PC-3 (cell line): ENCODE results near the gene SMPDL3A. TPM values are rescaled to one million over a fixed set of nuclear protein-coding genes. Genes with fewer than 3 reads are reported as not detected.

Experiments used
- ATAC-seq: fragments of 200-7000 bp; cut with Tn5 transposase; 2 replicates; pipeline ENCODE4 v1.9.1; 2020; ENCODE audit warnings: mild to moderate bottlenecking, moderate library complexity
- Bru-seq: library from RNA; stranded (reverse); fragments of 400-500 nt; gene quantifications from one replicate; lab custom pipeline; 2021; lab: Mats Ljungman, UMichigan
- BruChase-seq, 2 experiments: library from RNA; stranded (reverse); fragments of 400-500 nt; gene quantifications; one replicate each; lab custom pipeline; 2021; lab: Mats Ljungman, UMichigan
- BruUV-seq: library from RNA; stranded (reverse); fragments of 400-500 nt; replicated peaks from 2 replicates; lab custom pipeline; 2021; lab: Mats Ljungman, UMichigan
- CTCF ChIA-PET: fragments of 300-600 bp; sonication (Branson Sonifier 250); formaldehyde crosslinking; loops from one replicate; lab custom pipeline; 2022; ENCODE audit warnings: antibody characterized with exemption; lab: Charles Lee
- POLR2A ChIA-PET: fragments of 300-600 bp; sonication (Branson Sonifier 250); formaldehyde crosslinking; loops from one replicate; lab custom pipeline; 2022; ENCODE audit warnings: antibody characterized with exemption; ENCODE audit not compliant: unreplicated experiment; lab: Charles Lee
- DNase-seq: peaks from one replicate; pipeline ENCODE4 v3.0.0-alpha.2; 2015
- H2AFZ ChIP-seq: fragments of 300-600 bp; sonication (generic); 2 replicates; pipeline ENCODE4 v1.6.0; 2016; ENCODE audit warnings: antibody characterized with exemption, low read length
- H3F3A ChIP-seq: fragments of 300-600 bp; sonication (generic); one replicate; pipeline ENCODE4 v1.6.0; 2017; ENCODE audit warnings: antibody characterized with exemption, low read length, control low read depth, mild to moderate bottlenecking; ENCODE audit not compliant: unreplicated experiment
- H3K27ac ChIP-seq: fragments of 300-600 bp; sonication (generic); 2 replicates; pipeline ENCODE4 v1.5.1; 2016; ENCODE audit warnings: mild to moderate bottlenecking, low read length
- H3K27me3 ChIP-seq: fragments of 300-600 bp; sonication (generic); 2 replicates; pipeline ENCODE4 v1.6.1; 2016; ENCODE audit warnings: low read length, mixed read lengths
- H3K36me3 ChIP-seq: fragments of 300-600 bp; sonication (generic); 2 replicates; pipeline ENCODE4 v1.6.1; 2016; ENCODE audit warnings: low read depth, mixed run types, low read length, mixed read lengths
- H3K4me1 ChIP-seq: fragments of 300-600 bp; sonication (generic); 2 replicates; pipeline ENCODE4 v1.5.1; 2016; ENCODE audit warnings: low read length; ENCODE audit not compliant: insufficient read depth
- H3K4me2 ChIP-seq: fragments of 300-600 bp; sonication (generic); 2 replicates; pipeline ENCODE4 v1.6.0; 2016; ENCODE audit warnings: low read length
- H3K4me3 ChIP-seq: fragments of 300-600 bp; sonication (generic); 2 replicates; pipeline ENCODE4 v1.5.1; 2016; ENCODE audit warnings: mild to moderate bottlenecking, low read length, mixed read lengths
- H3K79me2 ChIP-seq: fragments of 300-600 bp; sonication (generic); 2 replicates; pipeline ENCODE4 v1.6.1; 2017; ENCODE audit warnings: low read length, mixed read lengths
- H3K9ac ChIP-seq: fragments of 300-600 bp; sonication (generic); 2 replicates; pipeline ENCODE4 v1.6.0; 2016; ENCODE audit warnings: mild to moderate bottlenecking, low read length
- H3K9me2 ChIP-seq: fragments of 300-600 bp; sonication (generic); replicated peaks from 2 replicates; pipeline ENCODE4 v1.6.1; 2016; ENCODE audit warnings: mixed run types, low read length, mixed read lengths
- H3K9me3 ChIP-seq: fragments of 300-600 bp; sonication (generic); 2 replicates; pipeline ENCODE4 v1.6.1; 2016; ENCODE audit warnings: low read length, mixed read lengths
- H4K20me1 ChIP-seq: fragments of 300-600 bp; sonication (generic); 2 replicates; pipeline ENCODE4 v1.6.1; 2016; ENCODE audit warnings: low read length, mixed read lengths
- CTCF ChIP-seq: fragments of 300-600 bp; sonication (generic); conservative IDR thresholded peaks from 2 replicates; pipeline ENCODE4 v1.5.1; 2017; ENCODE audit warnings: antibody characterized with exemption, low read depth, mild to moderate bottlenecking, low read length
- EZH2 ChIP-seq: fragments of 300-600 bp; sonication (generic); IDR thresholded peaks from one replicate; pipeline ENCODE4 v1.6.1; 2017; ENCODE audit warnings: antibody characterized with exemption, mild to moderate bottlenecking, low read length; ENCODE audit not compliant: unreplicated experiment
- EZH2phosphoT487 ChIP-seq: fragments of 300-600 bp; sonication (generic); IDR thresholded peaks from 2 replicates; pipeline ENCODE4 v1.6.1; 2018; ENCODE audit warnings: mild to moderate bottlenecking, antibody characterized with exemption, low read length, borderline replicate concordance
- intact Hi-C: fragments of 100-400 bp; cut with micrococcal nuclease; formaldehyde crosslinking; loops from 2 replicates; pipeline ENCODE4 v1.9.0; 2023
- long read RNA-seq: library from polyadenylated mRNA; unstranded; transcript quantifications from one replicate; pipeline ENCODE4 v2.0.0, GENCODE V29; 2021; ENCODE audit not compliant: unreplicated experiment
- total RNA-seq: library from RNA; depleted of rRNA; stranded (reverse); fragments of >200 nt; gene quantifications from 2 replicates; pipeline ENCODE4 v1.2.3, GENCODE V29; 2014; rRNA removed

SMPDL3A gene
- 2.7 and 4.6 TPM in 2 replicates for total RNA-seq
- Bru-seq, nascent RNA: percentile 56 among the genes with signal in this experiment
- percentile 50 among the genes with signal in this experiment for BruChase-seq, experiment 1, labeled RNA remaining after a 6-hour chase
- percentile 56 among the genes with signal in this experiment for BruChase-seq, experiment 2, labeled RNA remaining after a 2-hour chase
- long read RNA-seq, transcript SMPDL3A-201 (8 exons, 1,851 nt): major isoform, 7 of 18 reads
- long read RNA-seq, partial matches to known transcripts: 7 of 18 reads
- long read RNA-seq, other reads (novel, unspliced or antisense): 3 of 18 reads

GRCh38 chr6:122789182-122790027 lies at the start of gene SMPDL3A:
Gene SMPDL3A (plus strand): TSS chr6:122789258. CDS start chr6:122789347, 89 bp downstream.
- BruUV-seq: no TSS peak
- H3K4me2 ChIP-seq: peak within 1 kb of the TSS; percentile 97
- H4K20me1 ChIP-seq: no peaks in the 10 kb centered on the region
- DNase-seq (peak; percentile 72), ATAC-seq (peak; percentile 73)
- ChIA-PET POLR2A (interaction anchor here (0.6 to 0.9 kb wide), 5 partner anchors 9 to 165 kb away, joined by 3 to 8 read pairs (median 4); no protein-coding TSS in a partner anchor), CTCF (interaction anchor here (0.6 to 1.0 kb wide), 2 partner anchors 9 to 49 kb away, joined by 3 to 7 read pairs; no protein-coding TSS in a partner anchor)
- H3K36me3 ChIP-seq: no peaks in the 10 kb centered on the region
- H3K27me3 ChIP-seq: no peaks in the 10 kb centered on the region
- peak within 1 kb of the TSS; percentile 79 for H3K9ac ChIP-seq
- peak within 1 kb of the TSS; percentile 88 for H3K4me3 ChIP-seq
- intact Hi-C loops: loop anchor here (5.0 kb wide), 2 partner anchors 48 to 57 kb away; no protein-coding TSS in a partner anchor
- peak within 1 kb of the TSS; percentile 80 for H3K27ac ChIP-seq
- no peaks in the 10 kb centered on the region for H3F3A ChIP-seq
- H3K9me2 ChIP-seq: no peaks in the 10 kb centered on the region
- TF ChIP-seq CTCF: peak; percentile 63
- no peak for TF ChIP-seq EZH2phosphoT487
- no peak for TF ChIP-seq EZH2
- H3K9me3 ChIP-seq: no peaks in the 10 kb centered on the region
- H3K4me1 ChIP-seq: peaks cover 27% of the 10 kb centered on the region
- peak within 1 kb of the TSS; percentile 96 for H2AFZ ChIP-seq
- H3K79me2 ChIP-seq: peaks cover 26% of the 10 kb centered on the region

GRCh38 chr6:122740091-122740490 lies 49.0 kb upstream of the SMPDL3A start:
- Histone ChIP-seq H3K4me1 (peaks cover 15% of the 10 kb centered on the region; the same call in 1 of the 2 replicates), H3K4me2 (no peak overlapping the region), H2AFZ (no peak overlapping the region), H3K9me3 (no peaks in the 10 kb centered on the region), H3K9me2 (no peaks in the 10 kb centered on the region), H3K79me2 (no peaks in the 10 kb centered on the region), H3K27ac (no peak overlapping the region), H3K4me3 (no peak overlapping the region), H3K36me3 (no peaks in the 10 kb centered on the region), H3K27me3 (no peaks in the 10 kb centered on the region), H4K20me1 (no peaks in the 10 kb centered on the region), H3F3A (no peaks in the 10 kb centered on the region), H3K9ac (no peak overlapping the region)
- no TSS peak for BruUV-seq
- ATAC-seq (no peak), DNase-seq (no peak)
- TF ChIP-seq EZH2 (no peak), CTCF (no peak), EZH2phosphoT487 (no peak)
- ChIA-PET CTCF (no interaction called here), POLR2A (interaction anchor here (0.5 kb wide), 2 partner anchors 68 to 95 kb away, joined by 3 to 6 read pairs; no protein-coding TSS in a partner anchor)
- intact Hi-C loops: no loop called here
